Measurements from ENCODE around the gene ZDHHC17.

Gene ZDHHC17

GRCh38 chr12:76880519-76881023, 116.7 kb downstream of the ZDHHC17 start:
- DNase-seq: no peak

- no peak for DNase-seq
Observed at GRCh38 chr12:76881142-76881541, 117.2 kb downstream of the ZDHHC17 start.

GRCh38 chr12:76882367-76882766, 118.5 kb downstream of the ZDHHC17 start:
- no peak for DNase-seq

- DNase-seq: no peak
Observed at GRCh38 chr12:76883151-76883550, 119.2 kb downstream of the ZDHHC17 start.

GRCh38 chr12:76883811-76884210, 119.9 kb downstream of the ZDHHC17 start:
- no peak for DNase-seq

- no peak for DNase-seq
Observed at GRCh38 chr12:76888775-76889174, 124.9 kb downstream of the ZDHHC17 start.

GRCh38 chr12:76890151-76891143, 126.5 kb downstream of the ZDHHC17 start:
- DNase-seq: no peak

GRCh38 chr12:76891609-76892008, 127.7 kb downstream of the ZDHHC17 start:
- DNase-seq: no peak

- DNase-seq: no peak
Observed at GRCh38 chr12:76895796-76896195, 131.9 kb downstream of the ZDHHC17 start.

- no peak for DNase-seq
Observed at GRCh38 chr12:76896274-76896673, 132.4 kb downstream of the ZDHHC17 start.

GRCh38 chr12:76898442-76898841, 134.5 kb downstream of the ZDHHC17 start:
- no peak for DNase-seq

- no peak for DNase-seq
Observed at GRCh38 chr12:76899522-76899921, 135.6 kb downstream of the ZDHHC17 start.

GRCh38 chr12:76901628-76902380, 137.9 kb downstream of the ZDHHC17 start:
- peak; percentile 7 for DNase-seq
